GM21360 (cell line): ENCODE data around the gene STH.

Source experiments
- ATAC-seq: cut with Tn5 transposase; IDR thresholded peaks from one replicate; pipeline ENCODE4 v1.9.1; 2021; ENCODE audit warnings: mild to moderate bottlenecking, moderate library complexity; ENCODE audit not compliant: unreplicated experiment

Gene STH

DNA sequence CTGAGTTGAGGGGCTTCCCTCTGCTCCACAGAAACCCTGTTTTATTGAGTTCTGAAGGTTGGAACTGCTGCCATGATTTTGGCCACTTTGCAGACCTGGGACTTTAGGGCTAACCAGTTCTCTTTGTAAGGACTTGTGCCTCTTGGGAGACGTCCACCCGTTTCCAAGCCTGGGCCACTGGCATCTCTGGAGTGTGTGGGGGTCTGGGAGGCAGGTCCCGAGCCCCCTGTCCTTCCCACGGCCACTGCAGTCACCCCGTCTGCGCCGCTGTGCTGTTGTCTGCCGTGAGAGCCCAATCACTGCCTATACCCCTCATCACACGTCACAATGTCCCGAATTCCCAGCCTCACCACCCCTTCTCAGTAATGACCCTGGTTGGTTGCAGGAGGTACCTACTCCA lies 26.0 kb downstream of the STH start:
- ATAC-seq, result no peak

DNA sequence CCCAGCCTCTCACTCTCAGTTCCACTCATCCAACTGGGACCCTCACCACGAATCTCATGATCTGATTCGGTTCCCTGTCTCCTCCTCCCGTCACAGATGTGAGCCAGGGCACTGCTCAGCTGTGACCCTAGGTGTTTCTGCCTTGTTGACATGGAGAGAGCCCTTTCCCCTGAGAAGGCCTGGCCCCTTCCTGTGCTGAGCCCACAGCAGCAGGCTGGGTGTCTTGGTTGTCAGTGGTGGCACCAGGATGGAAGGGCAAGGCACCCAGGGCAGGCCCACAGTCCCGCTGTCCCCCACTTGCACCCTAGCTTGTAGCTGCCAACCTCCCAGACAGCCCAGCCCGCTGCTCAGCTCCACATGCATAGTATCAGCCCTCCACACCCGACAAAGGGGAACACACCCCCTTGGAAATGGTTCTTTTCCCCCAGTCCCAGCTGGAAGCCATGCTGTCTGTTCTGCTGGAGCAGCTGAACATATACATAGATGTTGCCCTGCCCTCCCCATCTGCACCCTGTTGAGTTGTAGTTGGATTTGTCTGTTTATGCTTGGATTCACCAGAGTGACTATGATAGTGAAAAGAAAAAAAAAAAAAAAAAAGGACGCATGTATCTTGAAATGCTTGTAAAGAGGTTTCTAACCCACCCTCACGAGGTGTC lies 26.6 kb downstream of the STH start:
- ATAC-seq, result no peak

DNA sequence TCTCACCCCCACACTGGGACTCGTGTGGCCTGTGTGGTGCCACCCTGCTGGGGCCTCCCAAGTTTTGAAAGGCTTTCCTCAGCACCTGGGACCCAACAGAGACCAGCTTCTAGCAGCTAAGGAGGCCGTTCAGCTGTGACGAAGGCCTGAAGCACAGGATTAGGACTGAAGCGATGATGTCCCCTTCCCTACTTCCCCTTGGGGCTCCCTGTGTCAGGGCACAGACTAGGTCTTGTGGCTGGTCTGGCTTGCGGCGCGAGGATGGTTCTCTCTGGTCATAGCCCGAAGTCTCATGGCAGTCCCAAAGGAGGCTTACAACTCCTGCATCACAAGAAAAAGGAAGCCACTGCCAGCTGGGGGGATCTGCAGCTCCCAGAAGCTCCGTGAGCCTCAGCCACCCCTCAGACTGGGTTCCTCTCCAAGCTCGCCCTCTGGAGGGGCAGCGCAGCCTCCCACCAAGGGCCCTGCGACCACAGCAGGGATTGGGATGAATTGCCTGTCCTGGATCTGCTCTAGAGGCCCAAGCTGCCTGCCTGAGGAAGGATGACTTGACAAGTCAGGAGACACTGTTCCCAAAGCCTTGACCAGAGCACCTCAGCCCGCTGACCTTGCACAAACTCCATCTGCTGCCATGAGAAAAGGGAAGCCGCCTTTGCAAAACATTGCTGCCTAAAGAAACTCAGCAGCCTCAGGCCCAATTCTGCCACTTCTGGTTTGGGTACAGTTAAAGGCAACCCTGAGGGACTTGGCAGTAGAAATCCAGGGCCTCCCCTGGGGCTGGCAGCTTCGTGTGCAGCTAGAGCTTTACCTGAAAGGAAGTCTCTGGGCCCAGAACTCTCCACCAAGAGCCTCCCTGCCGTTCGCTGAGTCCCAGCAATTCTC lies 27.4 kb downstream of the STH start:
- ATAC-seq, result no peak

DNA sequence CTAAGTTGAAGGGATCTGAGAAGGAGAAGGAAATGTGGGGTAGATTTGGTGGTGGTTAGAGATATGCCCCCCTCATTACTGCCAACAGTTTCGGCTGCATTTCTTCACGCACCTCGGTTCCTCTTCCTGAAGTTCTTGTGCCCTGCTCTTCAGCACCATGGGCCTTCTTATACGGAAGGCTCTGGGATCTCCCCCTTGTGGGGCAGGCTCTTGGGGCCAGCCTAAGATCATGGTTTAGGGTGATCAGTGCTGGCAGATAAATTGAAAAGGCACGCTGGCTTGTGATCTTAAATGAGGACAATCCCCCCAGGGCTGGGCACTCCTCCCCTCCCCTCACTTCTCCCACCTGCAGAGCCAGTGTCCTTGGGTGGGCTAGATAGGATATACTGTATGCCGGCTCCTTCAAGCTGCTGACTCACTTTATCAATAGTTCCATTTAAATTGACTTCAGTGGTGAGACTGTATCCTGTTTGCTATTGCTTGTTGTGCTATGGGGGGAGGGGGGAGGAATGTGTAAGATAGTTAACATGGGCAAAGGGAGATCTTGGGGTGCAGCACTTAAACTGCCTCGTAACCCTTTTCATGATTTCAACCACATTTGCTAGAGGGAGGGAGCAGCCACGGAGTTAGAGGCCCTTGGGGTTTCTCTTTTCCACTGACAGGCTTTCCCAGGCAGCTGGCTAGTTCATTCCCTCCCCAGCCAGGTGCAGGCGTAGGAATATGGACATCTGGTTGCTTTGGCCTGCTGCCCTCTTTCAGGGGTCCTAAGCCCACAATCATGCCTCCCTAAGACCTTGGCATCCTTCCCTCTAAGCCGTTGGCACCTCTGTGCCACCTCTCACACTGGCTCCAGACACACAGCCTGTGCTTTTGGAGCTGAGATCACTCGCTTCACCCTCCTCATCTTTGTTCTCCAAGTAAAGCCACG lies 28.3 kb downstream of the STH start:
- ATAC-seq, result no peak

DNA sequence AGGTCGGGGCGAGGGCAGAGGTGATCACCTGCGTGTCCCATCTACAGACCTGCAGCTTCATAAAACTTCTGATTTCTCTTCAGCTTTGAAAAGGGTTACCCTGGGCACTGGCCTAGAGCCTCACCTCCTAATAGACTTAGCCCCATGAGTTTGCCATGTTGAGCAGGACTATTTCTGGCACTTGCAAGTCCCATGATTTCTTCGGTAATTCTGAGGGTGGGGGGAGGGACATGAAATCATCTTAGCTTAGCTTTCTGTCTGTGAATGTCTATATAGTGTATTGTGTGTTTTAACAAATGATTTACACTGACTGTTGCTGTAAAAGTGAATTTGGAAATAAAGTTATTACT lies 28.9 kb downstream of the STH start:
- no peak for ATAC-seq

DNA sequence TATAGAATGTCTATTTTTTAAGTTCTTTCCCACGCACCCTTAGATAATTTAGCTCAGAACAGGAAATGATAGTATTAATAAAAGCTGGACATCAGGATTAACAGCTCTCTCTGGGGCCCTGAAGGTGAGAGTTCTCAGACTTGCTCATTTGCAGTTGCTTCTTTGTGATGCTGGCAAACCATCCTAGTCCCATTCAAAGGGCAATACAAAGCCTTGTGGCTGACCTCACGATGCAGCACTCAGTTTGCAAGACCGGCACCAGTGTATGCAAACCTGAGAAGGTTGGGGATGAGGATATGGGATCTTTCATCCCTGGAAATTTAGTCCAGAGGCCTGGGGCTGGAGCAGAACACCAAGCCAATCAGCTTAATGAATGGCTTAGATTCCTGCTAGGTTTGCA lies 29.3 kb downstream of the STH start:
- no peak for ATAC-seq

DNA sequence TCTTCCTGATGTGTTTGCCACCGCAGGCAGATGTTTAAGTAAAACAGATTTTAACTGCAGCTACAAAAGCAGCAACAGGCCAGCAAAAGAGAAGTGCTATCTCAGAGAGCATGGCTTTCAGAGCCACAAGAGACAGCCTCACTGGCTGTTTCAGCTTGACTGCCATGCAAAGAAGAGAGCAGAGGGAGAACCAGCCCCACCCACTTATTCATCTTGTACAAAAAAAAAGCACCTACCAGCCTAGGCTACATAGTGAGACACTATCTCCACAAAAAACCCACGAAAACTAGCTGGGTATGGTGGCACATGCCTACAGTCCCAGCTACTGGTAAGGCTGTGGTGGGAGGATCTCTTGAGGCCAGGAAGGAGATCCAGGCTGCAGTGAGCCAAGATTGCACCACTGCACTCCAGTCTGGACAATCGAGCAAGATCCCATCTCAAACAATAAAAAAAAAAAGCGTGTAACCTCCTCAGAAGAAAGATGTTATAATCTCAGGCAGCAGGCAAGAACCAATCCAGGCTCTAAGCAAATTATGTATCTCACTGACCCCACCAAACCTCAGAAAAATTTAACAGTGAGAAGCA lies 30.0 kb downstream of the STH start:
- no peak for ATAC-seq

DNA sequence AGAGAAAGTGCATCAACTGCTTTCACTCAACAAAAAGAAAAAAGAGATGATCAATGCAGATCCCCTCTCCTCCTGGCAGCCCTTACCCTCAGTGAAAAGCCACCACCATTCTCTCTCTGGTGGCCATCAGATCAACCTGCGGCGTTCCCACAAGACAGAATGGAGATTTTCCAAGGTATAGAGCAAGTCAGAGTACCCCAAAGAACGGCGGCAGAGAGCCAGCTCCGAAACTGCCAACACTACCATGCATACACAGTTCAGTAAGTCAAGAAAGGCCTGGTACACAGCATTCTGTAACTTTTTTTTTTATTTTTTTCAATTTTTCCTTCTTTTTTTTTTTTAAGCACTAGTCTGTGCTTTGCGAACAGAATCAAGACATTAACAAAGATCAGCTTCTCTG lies 30.6 kb downstream of the STH start:
- no peak for ATAC-seq

DNA sequence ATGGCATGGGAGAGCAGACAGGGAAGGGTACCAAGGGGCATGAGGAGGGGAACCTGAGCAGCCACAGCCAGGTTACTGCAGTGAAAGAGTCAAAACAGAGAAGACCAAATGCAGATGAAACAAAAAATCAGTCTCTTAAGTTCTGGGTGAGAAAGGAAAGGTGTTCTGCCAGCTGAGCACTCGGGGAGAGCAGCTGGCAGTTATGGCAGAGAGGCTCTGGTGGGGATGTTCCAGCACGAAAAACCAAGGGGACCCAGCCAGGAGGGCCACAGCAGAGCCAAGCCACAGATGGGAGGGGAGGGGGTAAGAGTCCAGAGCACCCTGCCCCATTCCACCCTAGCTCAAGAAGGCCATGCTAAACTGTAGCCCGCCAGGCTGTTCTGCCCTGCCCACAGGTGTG lies 31.7 kb downstream of the STH start:
- ATAC-seq, result no peak

DNA sequence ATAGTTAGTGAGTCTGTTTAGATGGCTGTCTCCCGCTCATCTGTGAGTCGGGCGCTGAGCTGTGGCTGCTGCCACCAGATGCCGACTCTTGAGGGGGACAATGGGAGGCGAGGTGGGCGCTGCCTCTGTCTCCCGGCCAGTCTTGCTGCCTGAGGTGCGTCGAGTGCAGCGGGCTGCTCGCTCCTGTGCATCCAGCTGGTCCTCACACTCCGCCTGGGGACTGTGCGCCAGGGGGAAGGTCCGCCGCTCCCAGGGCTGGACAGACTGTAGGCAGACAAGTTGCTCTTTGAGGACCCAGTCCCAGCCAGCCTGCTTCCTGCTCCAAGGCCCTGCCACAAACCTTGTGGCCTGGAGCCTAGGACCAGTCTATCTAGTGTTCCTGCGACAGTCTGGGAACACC lies 32.4 kb downstream of the STH start:
- ATAC-seq, result no peak

DNA sequence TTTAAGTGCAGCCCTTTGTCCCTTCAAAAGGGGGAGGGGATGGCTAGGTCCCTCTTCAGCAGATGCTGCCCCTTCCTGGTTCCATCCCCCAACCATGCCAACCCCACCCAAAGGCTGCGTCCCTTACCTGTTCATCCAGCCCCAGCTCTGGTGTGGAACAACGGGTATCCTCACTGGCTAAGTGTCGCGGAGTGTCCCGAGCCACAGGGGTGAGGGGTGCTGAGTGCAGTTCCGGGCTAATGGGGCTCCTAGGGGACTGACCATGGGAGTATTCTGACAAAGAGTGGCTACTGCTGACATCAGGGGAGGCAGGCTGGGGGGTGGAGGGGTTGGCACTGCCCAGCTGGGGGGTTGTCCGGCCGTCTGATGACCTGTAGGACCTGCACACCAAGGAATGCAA lies 32.9 kb downstream of the STH start:
- ATAC-seq, result no peak

DNA sequence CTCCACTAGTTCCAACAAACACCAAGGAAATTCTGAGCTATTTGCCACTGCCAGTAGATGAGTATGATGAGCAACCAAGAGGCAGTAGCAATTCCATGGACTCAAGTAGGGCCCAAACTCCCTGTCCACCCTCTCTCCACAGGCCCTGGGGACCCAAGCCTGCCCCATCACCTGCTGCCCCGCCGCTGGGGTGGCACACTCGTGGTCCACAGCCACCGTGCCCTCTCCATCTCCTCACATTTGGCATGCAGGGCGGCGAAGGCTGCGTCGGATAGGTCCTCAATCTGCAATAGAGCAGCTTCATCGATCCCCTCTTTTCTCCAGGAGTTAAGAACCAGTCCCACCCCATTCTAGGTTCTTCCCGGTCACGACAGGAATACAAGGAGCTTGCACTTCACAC lies 33.9 kb downstream of the STH start:
- no peak for ATAC-seq

DNA sequence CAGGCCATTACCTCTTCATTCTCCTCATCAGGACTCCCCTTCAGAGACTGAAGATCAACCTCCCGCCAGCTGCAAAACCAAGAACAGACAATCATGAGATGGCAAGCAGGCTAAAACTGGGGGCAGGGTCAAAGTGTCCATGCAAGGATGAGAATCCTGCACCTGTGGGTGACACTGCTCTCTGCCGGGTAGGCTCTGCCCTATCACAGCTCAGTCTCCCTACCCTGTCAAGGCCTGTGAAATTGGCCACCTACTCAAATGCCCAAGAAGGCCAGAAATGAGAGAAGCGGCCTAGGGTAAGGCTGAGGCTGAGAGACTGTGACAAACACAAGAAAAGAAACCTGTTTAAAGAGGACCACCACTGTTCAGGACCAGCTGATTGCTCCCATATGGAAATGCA lies 34.3 kb downstream of the STH start:
- ATAC-seq, result no peak

DNA sequence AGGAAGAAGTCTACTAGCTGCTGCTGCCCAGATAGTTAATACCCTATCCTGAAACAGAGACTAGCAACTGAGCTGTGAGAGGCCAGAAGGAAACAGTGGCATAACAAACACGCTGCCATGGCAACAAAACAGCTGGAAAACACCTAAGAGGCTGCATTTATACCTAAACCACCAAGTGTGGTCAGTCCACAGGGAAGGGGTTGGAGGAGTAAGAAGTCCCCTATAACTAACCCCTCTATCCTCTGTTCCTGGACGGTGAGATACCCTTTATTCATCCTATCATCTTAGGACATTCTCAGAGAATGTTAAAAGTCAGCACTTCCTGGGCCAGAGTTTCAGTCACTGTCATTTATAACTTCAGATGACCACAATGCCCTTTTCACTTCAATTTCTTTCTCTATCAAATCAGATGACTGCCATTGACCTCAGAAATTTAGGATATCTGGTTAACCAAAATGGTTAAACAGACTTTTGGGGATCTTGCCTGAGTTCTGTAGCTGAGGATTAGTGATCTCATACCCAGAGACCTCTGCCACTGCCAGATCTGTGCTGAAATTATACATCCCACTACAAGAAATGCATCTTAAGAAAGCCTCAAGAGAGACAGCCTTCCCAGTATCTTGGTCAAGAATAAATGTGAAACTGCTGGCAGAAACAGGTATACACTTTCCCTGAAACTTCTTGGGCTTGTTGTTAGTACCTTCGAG lies 36.2 kb downstream of the STH start:
- ATAC-seq, result no peak

DNA sequence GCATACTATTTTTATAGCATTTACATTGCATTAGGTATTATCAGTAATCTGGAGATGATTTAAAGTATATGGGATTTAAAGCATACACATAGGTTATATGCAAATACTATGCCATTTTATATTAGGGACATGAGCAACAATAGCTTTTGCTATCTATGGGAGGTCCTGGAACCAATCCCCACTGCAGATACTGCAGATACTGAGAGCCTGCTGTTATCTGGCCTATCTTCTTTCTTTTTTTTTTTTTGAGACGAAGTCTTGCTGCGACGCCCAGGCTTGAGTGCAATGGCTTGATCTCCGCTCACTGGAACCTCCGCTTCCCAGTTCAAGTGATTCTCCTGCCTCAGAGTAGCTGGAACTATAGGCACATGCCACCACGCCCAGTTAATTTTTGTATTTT lies 37.4 kb downstream of the STH start:
- ATAC-seq, result no peak

DNA sequence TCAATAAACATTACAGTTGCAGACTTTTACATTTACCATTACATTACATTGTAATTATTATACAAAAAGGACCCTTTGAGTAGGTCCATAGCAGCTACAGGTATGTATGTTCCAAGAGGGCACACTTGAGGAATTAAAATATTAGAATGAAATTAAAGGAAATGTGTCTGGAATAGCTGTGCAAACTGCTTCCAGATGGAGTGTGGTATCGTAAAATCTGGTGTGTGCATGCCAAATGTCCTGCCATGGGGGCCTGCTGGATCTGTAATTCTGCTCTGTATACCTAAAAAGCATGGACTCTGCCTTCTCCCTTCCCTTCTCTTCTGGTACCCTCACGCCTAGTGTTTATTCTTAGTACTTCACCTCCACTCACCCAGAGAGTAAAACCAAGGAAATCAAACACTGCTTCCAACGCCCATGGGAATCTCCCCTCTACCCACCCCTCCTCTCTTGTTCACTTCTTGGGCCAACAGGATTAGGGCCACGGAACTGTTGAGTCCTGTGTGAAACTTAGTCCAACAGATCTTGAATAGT lies 38.7 kb downstream of the STH start:
- no peak for ATAC-seq

DNA sequence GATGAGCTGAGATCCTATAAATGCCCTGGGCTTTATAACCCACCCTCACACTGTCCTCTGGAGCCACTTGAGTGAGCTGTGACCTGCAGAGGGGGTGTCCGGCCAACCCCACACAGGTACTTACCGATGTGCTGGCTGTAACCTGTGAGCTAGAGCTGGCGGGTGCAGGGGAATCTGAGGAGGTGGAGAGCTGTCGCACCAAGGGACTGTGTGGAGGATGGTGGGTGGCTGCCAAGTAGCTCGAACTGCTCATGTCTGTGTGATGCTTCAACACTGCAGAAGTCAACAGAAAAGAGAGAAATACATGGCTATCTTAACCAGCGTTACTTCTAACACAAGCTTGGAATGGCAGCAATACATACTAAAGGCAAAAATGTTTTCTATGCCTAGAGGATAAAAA lies 39.4 kb downstream of the STH start:
- no peak for ATAC-seq

DNA sequence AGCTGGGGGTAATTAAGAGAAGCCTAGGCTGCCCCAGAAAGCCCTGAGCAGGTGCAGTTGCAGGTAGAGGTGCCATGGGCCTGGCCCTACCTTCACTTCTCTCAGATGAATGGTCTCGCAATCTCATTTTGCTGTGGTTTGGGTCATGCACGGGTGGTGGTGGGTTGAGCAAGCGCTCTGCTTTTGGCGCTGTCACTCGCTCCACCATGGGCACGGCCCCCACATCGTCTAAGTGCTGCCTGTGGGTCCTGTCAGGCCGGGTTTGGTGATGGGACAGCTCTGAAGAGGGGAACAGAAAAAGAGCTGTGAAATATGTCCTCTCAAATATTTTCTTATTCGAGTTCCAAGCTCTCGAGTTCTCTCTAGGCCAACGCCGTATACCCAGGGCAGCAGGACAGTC lies 39.9 kb downstream of the STH start:
- no peak for ATAC-seq

DNA sequence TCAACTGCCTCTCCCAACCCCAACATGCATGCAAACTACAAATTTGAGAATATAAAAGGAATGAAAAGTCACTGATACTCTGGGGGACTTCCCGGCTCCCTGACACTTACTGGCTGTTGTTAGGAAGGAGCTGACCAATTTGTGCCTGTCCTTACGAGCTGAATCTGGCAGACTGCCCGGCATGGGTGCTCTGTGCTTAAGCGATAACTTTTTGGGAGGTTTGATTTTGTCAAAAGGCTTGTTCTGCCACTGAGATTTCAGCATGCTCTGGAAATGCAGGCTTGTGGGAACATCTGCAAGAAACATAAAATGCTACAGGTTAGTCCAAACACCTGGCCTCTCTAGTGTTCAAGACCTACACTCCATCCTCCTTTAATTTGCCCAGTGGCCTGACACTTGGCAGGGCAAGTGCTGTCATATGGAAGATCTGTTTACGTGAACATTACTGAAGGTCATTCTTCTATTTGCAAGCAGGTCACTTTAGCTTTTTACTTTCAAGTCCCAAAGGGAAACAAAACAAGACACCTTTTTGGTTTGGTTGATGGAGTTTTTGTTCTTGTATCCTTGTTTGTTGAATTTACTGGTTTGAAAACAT lies 40.6 kb downstream of the STH start:
- no peak for ATAC-seq

DNA sequence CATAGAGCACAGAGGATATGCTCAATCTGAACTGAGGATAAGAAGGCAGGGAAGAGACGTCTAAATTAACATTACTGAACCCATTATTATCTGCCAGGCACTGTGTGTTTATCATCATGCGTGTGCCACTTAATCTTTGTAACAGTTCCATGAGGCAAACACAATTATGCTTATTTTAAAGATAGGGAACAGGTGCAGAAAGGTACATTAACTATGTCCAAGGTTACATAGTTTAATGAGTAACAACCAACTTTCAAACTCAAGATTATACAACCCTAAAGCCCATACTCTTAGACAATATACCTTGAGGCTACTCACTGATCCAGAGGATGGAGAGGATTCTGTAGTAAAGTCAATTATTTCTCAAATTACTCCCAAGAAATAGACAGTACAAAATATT lies 43.2 kb downstream of the STH start:
- no peak for ATAC-seq
